HCT116 (cell line): ENCODE results near the gene ATXN1. TPM values are rescaled to one million over a fixed set of nuclear protein-coding genes. Genes with fewer than 3 reads are reported as not detected.

ENCODE experiments used
- ATAC-seq: fragments of 200-7000 bp; cut with Tn5 transposase; 2 replicates; pipeline ENCODE4 v1.9.1; 2020; ENCODE audit warnings: mild to moderate bottlenecking, moderate library complexity
- BruUV-seq: library from RNA; stranded (reverse); fragments of 400-500 nt; replicated peaks from 2 replicates; lab custom pipeline; 2021; lab: Mats Ljungman, UMichigan
- CTCF ChIA-PET: fragments of 300-600 bp; sonication (Branson Sonifier 250); formaldehyde crosslinking; loops from one replicate; lab custom pipeline; 2021; ENCODE audit warnings: antibody characterized with exemption; lab: Charles Lee
- POLR2A ChIA-PET: fragments of 300-600, 350-600 bp; sonication (Branson Sonifier 250); formaldehyde crosslinking; loops from one replicate; lab custom pipeline; 2021; ENCODE audit warnings: antibody characterized with exemption; lab: Charles Lee
- RAD21 ChIA-PET, 2 experiments: fragments of 300-600 bp; sonication (Branson Sonifier 250); formaldehyde crosslinking; loops; one replicate each; lab custom pipeline; 2023; ENCODE audit warnings: low total read pairs in 2 of 2; ENCODE audit not compliant: uncharacterized antibody in 2 of 2, unreplicated experiment in 2 of 2, low non-redundant PET in 1 of 2; lab: Charles Lee
- DNase-seq: peaks from one replicate; pipeline ENCODE4 v3.0.0-alpha.2; 2010; ENCODE audit warnings: low read depth, low spot score
- H2AFZ ChIP-seq: fragments of 200-600 bp; shearing (Covaris generic), sonication (generic); 2 replicates; pipeline ENCODE4 v1.6.1; 2017; ENCODE audit warnings: low read depth, mixed run types, mixed read lengths, antibody characterized with exemption, low read length; ENCODE audit not compliant: poor library complexity, severe bottlenecking
- H3K27ac ChIP-seq: 2 replicates; pipeline ENCODE4 v1.5.1; 2012; ENCODE audit warnings: low read depth, low read length
- H3K27me3 ChIP-seq: fragments of 200-600 bp; sonication (generic); 2 replicates; pipeline ENCODE4 v1.6.1; 2016; ENCODE audit warnings: mixed run types, low read length, mixed read lengths; ENCODE audit not compliant: insufficient read depth
- H3K36me3 ChIP-seq, 2 experiments: fragments of 200-500 bp in 1 of 2; fragments of 200-600 bp in 1 of 2; sonication (Bioruptor generic) in 1 of 2; sonication (generic) in 1 of 2; 2 replicates each; pipeline versions ENCODE4 v1.5.1 to v1.6.1; 2014 to 2016; ENCODE audit warnings: low read length in 2 of 2, inconsistent platforms in 1 of 2, mixed read lengths in 1 of 2, mixed run types in 1 of 2; ENCODE audit not compliant: insufficient read depth in 2 of 2, control insufficient read depth in 1 of 2
- H3K4me1 ChIP-seq, 2 experiments: fragments of 200-600 bp in 1 of 2; sonication (generic) in 1 of 2; 2 replicates each; pipeline versions ENCODE4 v1.5.1 to v1.6.1; 2012 to 2017; ENCODE audit warnings: low read length in 2 of 2, inconsistent platforms in 1 of 2, mild to moderate bottlenecking in 1 of 2, mixed read lengths in 1 of 2, mixed run types in 1 of 2, moderate library complexity in 1 of 2; ENCODE audit not compliant: insufficient read depth in 2 of 2, control insufficient read depth in 1 of 2
- H3K4me2 ChIP-seq: fragments of 200-600 bp; sonication (generic); 2 replicates; pipeline ENCODE4 v1.6.1; 2017; ENCODE audit warnings: mixed run types, low read length, mixed read lengths
- H3K4me3 ChIP-seq, 2 experiments: fragments of 200-600 bp in 1 of 2; sonication (generic) in 1 of 2; replicated peaks in 1 of 2; 2 replicates each; pipeline ENCODE4 v1.5.1; 2011 to 2016; ENCODE audit warnings: low read length in 2 of 2, control low read depth in 1 of 2, low read depth in 1 of 2, mild to moderate bottlenecking in 1 of 2, mixed read lengths in 1 of 2, mixed run types in 1 of 2
- H3K79me2 ChIP-seq: fragments of 200-600 bp; sonication (generic); 2 replicates; pipeline ENCODE4 v1.6.1; 2017; ENCODE audit warnings: mild to moderate bottlenecking, mixed run types, low read length, moderate library complexity, mixed read lengths; ENCODE audit not compliant: insufficient read depth
- H3K9ac ChIP-seq: fragments of 200-600 bp; sonication (generic); 2 replicates; pipeline ENCODE4 v1.6.1; 2016; ENCODE audit warnings: low read length, mixed read lengths
- H3K9me2 ChIP-seq: fragments of 200-600 bp; sonication (generic), shearing (Covaris generic); 2 replicates; pipeline ENCODE4 v1.6.1; 2017; ENCODE audit warnings: mixed run types, mild to moderate bottlenecking, moderate library complexity; ENCODE audit not compliant: insufficient read depth
- H3K9me3 ChIP-seq, 2 experiments: fragments of 200-500 bp in 1 of 2; fragments of 200-600 bp in 1 of 2; sonication (Bioruptor generic) in 1 of 2; sonication (generic) in 1 of 2; 2 replicates each; pipeline ENCODE4 v1.6.1; 2014 to 2017; ENCODE audit warnings: low read length in 2 of 2, mixed read lengths in 2 of 2, inconsistent platforms in 1 of 2, low read depth in 1 of 2, mild to moderate bottlenecking in 1 of 2, mixed run types in 1 of 2, moderate library complexity in 1 of 2; ENCODE audit not compliant: control insufficient read depth in 1 of 2, insufficient read depth in 1 of 2
- H4K20me1 ChIP-seq: fragments of 200-600 bp; sonication (generic), shearing (Covaris generic); 2 replicates; pipeline ENCODE4 v1.6.1; 2017; ENCODE audit warnings: mixed run types, mild to moderate bottlenecking, moderate library complexity; ENCODE audit not compliant: insufficient read depth
- CBX3 ChIP-seq: IDR thresholded peaks from 2 replicates; pipeline ENCODE4 v1.6.1; 2012; ENCODE audit warnings: low read depth
- ELF1 ChIP-seq: IDR thresholded peaks from 2 replicates; pipeline ENCODE4 v1.6.1; 2012; ENCODE audit warnings: low read depth, borderline replicate concordance
- JUND ChIP-seq: IDR thresholded peaks from 2 replicates; pipeline ENCODE4 v1.6.1; 2012
- POLR2AphosphoS5 ChIP-seq: IDR thresholded peaks from 2 replicates; pipeline ENCODE4 v1.6.1; 2011; ENCODE audit warnings: mild to moderate bottlenecking, low read depth, low read length, moderate library complexity
- REST ChIP-seq: IDR thresholded peaks from 2 replicates; pipeline ENCODE4 v1.6.1; 2012; ENCODE audit warnings: low read depth
- SP1 ChIP-seq: IDR thresholded peaks from 2 replicates; pipeline ENCODE4 v1.6.1; 2012; ENCODE audit warnings: low read depth
- SRF ChIP-seq: IDR thresholded peaks from 2 replicates; pipeline ENCODE4 v1.6.1; 2012; ENCODE audit warnings: low read depth
- TCF7L2 ChIP-seq: IDR thresholded peaks from 2 replicates; pipeline ENCODE4 v1.7.0; 2011; ENCODE audit warnings: borderline replicate concordance, inconsistent platforms; ENCODE audit not compliant: insufficient read depth, insufficient read length; ENCODE audit errors: extremely low read depth
- YY1 ChIP-seq: IDR thresholded peaks from 2 replicates; pipeline ENCODE4 v1.6.1; 2011; ENCODE audit warnings: low read length, low read depth, moderate library complexity, mild to moderate bottlenecking; ENCODE audit not compliant: insufficient replicate concordance; ENCODE audit errors: extremely low read depth
- ZNF274 ChIP-seq: fragments of 200-500 bp; sonication (Bioruptor generic); IDR thresholded peaks from 2 replicates; pipeline ENCODE4 v1.6.1; 2014; ENCODE audit warnings: mild to moderate bottlenecking, low read depth, low read length, inconsistent platforms
- intact Hi-C: fragments of 100-400 bp; cut with micrococcal nuclease; formaldehyde crosslinking; loops from 2 replicates; pipeline ENCODE4 v1.10.0; 2022
- total RNA-seq: library from RNA; stranded (reverse); gene quantifications from one replicate; pipeline ENCODE4 v1.2.1, GENCODE V29; 2021; ENCODE audit not compliant: unreplicated experiment
- TF ChIP-seq, protein P1 (sequence below): IDR thresholded peaks from 2 replicates; pipeline ENCODE4 v1.6.1; 2012
- TF ChIP-seq, protein P2 (sequence below), 3 experiments: fragments of 200-600 bp in 1 of 3; sonication (generic) in 1 of 3; IDR thresholded peaks in 2 of 3; conservative IDR thresholded peaks in 1 of 3; 2 replicates each; pipeline ENCODE4 v1.5.1; 2012 to 2017; ENCODE audit warnings: low read depth in 2 of 3, low read length in 2 of 3, antibody characterized with exemption in 1 of 3, borderline replicate concordance in 1 of 3, control low read depth in 1 of 3, mild to moderate bottlenecking in 1 of 3, mixed read lengths in 1 of 3, mixed run types in 1 of 3, moderate library complexity in 1 of 3; ENCODE audit not compliant: insufficient read depth in 1 of 3

ATXN1 gene
- total RNA-seq, 1 experiment from 2014 or later: 21.0 TPM

DNA sequence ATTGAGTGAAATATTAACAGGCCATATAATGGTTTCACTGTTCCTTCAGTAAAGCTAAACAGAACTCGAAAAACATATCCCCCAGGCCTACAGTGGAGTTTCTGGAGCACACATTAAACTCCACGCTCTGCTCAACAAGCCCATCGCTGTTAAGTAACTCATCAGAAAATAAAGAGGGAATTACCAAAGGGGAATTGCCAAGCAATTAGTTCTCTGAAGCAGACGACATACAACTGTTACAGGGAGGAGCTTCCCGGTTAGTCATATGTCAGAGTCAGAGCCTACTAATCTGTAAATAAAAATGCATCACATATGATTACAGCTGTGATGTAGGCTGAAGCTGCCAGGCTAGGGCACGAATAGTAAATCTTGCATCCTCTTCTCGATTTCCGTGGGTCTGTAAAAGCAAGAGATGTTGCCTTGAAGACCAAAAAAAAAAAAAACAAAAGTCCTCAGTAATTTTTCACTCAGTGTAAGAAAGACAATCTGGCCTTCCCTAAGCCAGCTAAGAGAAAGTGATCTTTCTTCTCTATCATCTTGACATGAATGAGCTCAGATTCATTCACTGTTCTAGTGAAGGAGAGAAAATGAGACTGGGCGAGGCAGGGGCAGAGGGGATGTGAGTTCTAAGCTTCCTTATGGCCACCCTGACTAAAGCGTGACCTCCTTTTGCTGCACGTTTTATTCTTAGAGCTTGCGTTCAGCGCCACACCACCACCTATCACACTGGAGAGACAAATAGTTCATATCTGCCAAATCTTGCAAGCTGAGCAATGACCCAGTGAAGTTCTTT is 13.8 kb downstream of the ATXN1 start:
- POLR2A ChIA-PET: no interaction called here
- Histone ChIP-seq H3K27me3 (no peaks in the 10 kb centered on the region), H3K4me3 (no peak overlapping the region), H4K20me1 (no peaks in the 10 kb centered on the region), H3K79me2 (no peaks in the 10 kb centered on the region; the same call in 1 of the 2 replicates), H3K9me2 (no peaks in the 10 kb centered on the region), H3K4me1 (peaks cover 14 to 15% of the 10 kb centered on the region in 2 experiments), H3K27ac (no peak overlapping the region), H2AFZ (no peak overlapping the region), H3K9me3 (no peaks in the 10 kb centered on the region), H3K9ac (no peak overlapping the region), H3K36me3 (no peaks in the 10 kb centered on the region), H3K4me2 (no peak overlapping the region)
- no TSS peak for BruUV-seq
- ATAC-seq: no peak
- TF ChIP-seq ELF1: no peak
- TF ChIP-seq ZNF274: no peak
- RAD21 ChIA-PET: no interaction called here
- intact Hi-C loops: no loop called here
- CTCF ChIA-PET: interaction anchor here (0.9 kb wide), 1 partner anchor 16 kb away, joined by 4 read pairs; no protein-coding TSS in a partner anchor
- DNase-seq: no peak

GRCh38 chr6:16746812-16747211 is 14.4 kb downstream of the ATXN1 start:
- BruUV-seq: no TSS peak
- no peak overlapping the region for H3K4me2 ChIP-seq
- H3K9ac ChIP-seq: no peak overlapping the region
- RAD21 ChIA-PET: no interaction called here
- H3K27me3 ChIP-seq: no peaks in the 10 kb centered on the region
- no peaks in the 10 kb centered on the region; the same call in 1 of the 2 replicates for H3K79me2 ChIP-seq
- peaks cover 8 to 9% of the 10 kb centered on the region in 2 experiments for H3K4me1 ChIP-seq
- H2AFZ ChIP-seq: no peak overlapping the region
- no peaks in the 10 kb centered on the region for H3K9me2 ChIP-seq
- intact Hi-C loops: no loop called here
- H3K36me3 ChIP-seq: no peaks in the 10 kb centered on the region
- H4K20me1 ChIP-seq: no peaks in the 10 kb centered on the region
- ATAC-seq (no peak), DNase-seq (no peak)
- H3K4me3 ChIP-seq: no peak overlapping the region
- CTCF ChIA-PET: no interaction called here
- H3K27ac ChIP-seq: no peak overlapping the region
- POLR2A ChIA-PET: no interaction called here
- TF ChIP-seq JUND (no peak), ZNF274 (no peak), TCF7L2 (no peak), POLR2AphosphoS5 (no peak), REST (no peak), SRF (no peak), ELF1 (no peak), SP1 (no peak), YY1 (no peak), CBX3 (no peak)
- TF ChIP-seq, protein P1, sequence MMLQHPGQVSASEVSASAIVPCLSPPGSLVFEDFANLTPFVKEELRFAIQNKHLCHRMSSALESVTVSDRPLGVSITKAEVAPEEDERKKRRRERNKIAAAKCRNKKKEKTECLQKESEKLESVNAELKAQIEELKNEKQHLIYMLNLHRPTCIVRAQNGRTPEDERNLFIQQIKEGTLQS: no peak
- TF ChIP-seq, protein P2, sequence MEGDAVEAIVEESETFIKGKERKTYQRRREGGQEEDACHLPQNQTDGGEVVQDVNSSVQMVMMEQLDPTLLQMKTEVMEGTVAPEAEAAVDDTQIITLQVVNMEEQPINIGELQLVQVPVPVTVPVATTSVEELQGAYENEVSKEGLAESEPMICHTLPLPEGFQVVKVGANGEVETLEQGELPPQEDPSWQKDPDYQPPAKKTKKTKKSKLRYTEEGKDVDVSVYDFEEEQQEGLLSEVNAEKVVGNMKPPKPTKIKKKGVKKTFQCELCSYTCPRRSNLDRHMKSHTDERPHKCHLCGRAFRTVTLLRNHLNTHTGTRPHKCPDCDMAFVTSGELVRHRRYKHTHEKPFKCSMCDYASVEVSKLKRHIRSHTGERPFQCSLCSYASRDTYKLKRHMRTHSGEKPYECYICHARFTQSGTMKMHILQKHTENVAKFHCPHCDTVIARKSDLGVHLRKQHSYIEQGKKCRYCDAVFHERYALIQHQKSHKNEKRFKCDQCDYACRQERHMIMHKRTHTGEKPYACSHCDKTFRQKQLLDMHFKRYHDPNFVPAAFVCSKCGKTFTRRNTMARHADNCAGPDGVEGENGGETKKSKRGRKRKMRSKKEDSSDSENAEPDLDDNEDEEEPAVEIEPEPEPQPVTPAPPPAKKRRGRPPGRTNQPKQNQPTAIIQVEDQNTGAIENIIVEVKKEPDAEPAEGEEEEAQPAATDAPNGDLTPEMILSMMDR (IDR thresholded peaks at IDR 0.05 in 2 of 3, conservative IDR thresholded peaks at IDR 0.05 in 1 of 3; ENCODE audit: borderline replicate concordance in 1 of 3, insufficient read depth in 1 of 3, low read depth in 2 of 3, low read length in 2 of 3): no peak
- no peaks in the 10 kb centered on the region for H3K9me3 ChIP-seq
